M059J (cell line): ENCODE results near the gene BRME1. TPM values are rescaled to one million over a fixed set of nuclear protein-coding genes. Genes with fewer than 3 reads are reported as not detected.

ENCODE experiments used
- total RNA-seq: library from RNA; depleted of rRNA; stranded (reverse); fragments of >200 nt; shearing (Covaris generic); gene quantifications from 2 replicates; pipeline ENCODE4 v1.2.3, GENCODE V29; 2014; rRNA removed

The BRME1 gene
- total RNA-seq, 1 experiment from 2014 or later = 2.3 TPM

Other genes with a start within 250 kb of the BRME1 start
- 51.5 and 71.3 TPM in 2 replicates for gene MRI1, start 141.6 kb downstream of the BRME1 start, total RNA-seq
- 213 and 349 TPM in 2 replicates for gene C19orf53, start 131.7 kb downstream of the BRME1 start, total RNA-seq
- 3.6 and 12.2 TPM in 2 replicates for gene ZSWIM4, start 110.7 kb downstream of the BRME1 start, total RNA-seq
- not detected in 2 replicates for gene NANOS3, start 29.0 kb downstream of the BRME1 start, total RNA-seq
- gene CC2D1A, start 84 bp upstream of the BRME1 start, total RNA-seq = 18.2 and 25.1 TPM in 2 replicates
- 2.8 TPM in 1 of 2 replicates, not detected in the other for gene PODNL1, start 32.3 kb upstream of the BRME1 start, total RNA-seq
- gene DCAF15, start 46.4 kb upstream of the BRME1 start, total RNA-seq = 14.5 and 20.9 TPM in 2 replicates
- 1.5 and 3.1 TPM in 2 replicates for gene RFX1, start 100.2 kb upstream of the BRME1 start, total RNA-seq
- not detected in 2 replicates for gene RLN3, start 122.0 kb upstream of the BRME1 start, total RNA-seq
- 2.3 and 4.8 TPM in 2 replicates for gene IL27RA, start 125.6 kb upstream of the BRME1 start, total RNA-seq
- gene PALM3, start 156.0 kb upstream of the BRME1 start, total RNA-seq = 0.64 TPM in 1 of 2 replicates, not detected in the other
- gene MISP3, start 166.7 kb upstream of the BRME1 start, total RNA-seq = 2.2 TPM in 1 of 2 replicates, not detected in the other
- gene C19orf67, start 179.7 kb upstream of the BRME1 start, total RNA-seq = not detected in 2 replicates
- 10.5 and 43.2 TPM in 2 replicates for gene SAMD1, start 184.6 kb upstream of the BRME1 start, total RNA-seq
- gene PRKACA, start 211.6 kb upstream of the BRME1 start, total RNA-seq = 46.3 and 93.7 TPM in 2 replicates
- 117 and 169 TPM in 2 replicates for gene ASF1B, start 230.5 kb upstream of the BRME1 start, total RNA-seq